RWPE2 (cell line): ENCODE measurements around the gene SLC4A5.

ENCODE experiments used
- ATAC-seq: fragments of 200-7000 bp; cut with Tn5 transposase; 3 replicates; pipeline ENCODE4 v1.9.1; 2021; ENCODE audit warnings: low read depth
- DNase-seq: peaks from one replicate; pipeline ENCODE4 v3.0.0-alpha.2; 2020; ENCODE audit warnings: low spot score
- H3K27ac ChIP-seq: fragments of 450-650 bp; 2 replicates; pipeline ENCODE4 v1.5.1; 2017; ENCODE audit warnings: mild to moderate bottlenecking; ENCODE audit not compliant: poor library complexity, severe bottlenecking
- H3K27me3 ChIP-seq: fragments of 250-450 bp; sonication (Bioruptor Pico); 2 replicates; pipeline ENCODE4 v1.5.1; 2021; ENCODE audit warnings: mild to moderate bottlenecking, moderate library complexity; ENCODE audit not compliant: insufficient read depth, poor library complexity, severe bottlenecking
- H3K36me3 ChIP-seq: fragments of 250-450 bp; sonication (Bioruptor Pico); 2 replicates; pipeline ENCODE4 v1.5.1; 2020; ENCODE audit warnings: low read depth, mild to moderate bottlenecking, moderate library complexity
- H3K4me1 ChIP-seq: fragments of 250-450 bp; sonication (Bioruptor Pico); 2 replicates; pipeline ENCODE4 v1.5.1; 2021; ENCODE audit warnings: mild to moderate bottlenecking, moderate library complexity; ENCODE audit not compliant: insufficient read depth, poor library complexity, severe bottlenecking
- H3K4me3 ChIP-seq: fragments of 250-450 bp; sonication (Bioruptor Pico); 2 replicates; pipeline ENCODE4 v1.5.1; 2021; ENCODE audit warnings: mild to moderate bottlenecking, moderate library complexity; ENCODE audit not compliant: severe bottlenecking
- H3K9me3 ChIP-seq: fragments of 250-450 bp; sonication (Bioruptor Pico); 2 replicates; pipeline ENCODE4 v1.5.1; 2021; ENCODE audit warnings: mild to moderate bottlenecking, moderate library complexity; ENCODE audit not compliant: severe bottlenecking
- TF ChIP-seq, protein P1 (sequence below): fragments of 450-650 bp; IDR thresholded peaks from one replicate; pipeline ENCODE4 v1.5.1; 2017; ENCODE audit warnings: mild to moderate bottlenecking, moderate library complexity; ENCODE audit not compliant: poor library complexity, severe bottlenecking

SLC4A5 gene

DNA sequence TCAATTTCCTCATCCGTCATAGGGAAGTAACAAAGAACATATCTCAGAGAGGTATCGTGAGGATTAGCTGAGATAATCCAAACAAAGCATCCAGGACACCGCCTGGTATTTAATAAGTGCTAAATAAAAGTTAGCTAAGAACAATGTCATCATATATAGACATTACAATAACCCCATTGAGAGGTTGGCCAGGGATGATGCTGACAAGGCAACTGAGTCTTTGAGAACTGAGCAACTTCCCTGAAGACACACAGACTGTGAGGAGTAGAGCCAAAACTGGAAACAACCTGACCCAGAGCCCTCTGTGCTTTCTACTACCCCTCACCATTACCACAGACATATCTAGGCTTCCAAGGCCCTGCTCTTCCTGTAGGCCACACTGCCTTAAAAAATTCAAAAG lies 38.5 kb upstream of the SLC4A5 start:
- TF ChIP-seq, protein P1, sequence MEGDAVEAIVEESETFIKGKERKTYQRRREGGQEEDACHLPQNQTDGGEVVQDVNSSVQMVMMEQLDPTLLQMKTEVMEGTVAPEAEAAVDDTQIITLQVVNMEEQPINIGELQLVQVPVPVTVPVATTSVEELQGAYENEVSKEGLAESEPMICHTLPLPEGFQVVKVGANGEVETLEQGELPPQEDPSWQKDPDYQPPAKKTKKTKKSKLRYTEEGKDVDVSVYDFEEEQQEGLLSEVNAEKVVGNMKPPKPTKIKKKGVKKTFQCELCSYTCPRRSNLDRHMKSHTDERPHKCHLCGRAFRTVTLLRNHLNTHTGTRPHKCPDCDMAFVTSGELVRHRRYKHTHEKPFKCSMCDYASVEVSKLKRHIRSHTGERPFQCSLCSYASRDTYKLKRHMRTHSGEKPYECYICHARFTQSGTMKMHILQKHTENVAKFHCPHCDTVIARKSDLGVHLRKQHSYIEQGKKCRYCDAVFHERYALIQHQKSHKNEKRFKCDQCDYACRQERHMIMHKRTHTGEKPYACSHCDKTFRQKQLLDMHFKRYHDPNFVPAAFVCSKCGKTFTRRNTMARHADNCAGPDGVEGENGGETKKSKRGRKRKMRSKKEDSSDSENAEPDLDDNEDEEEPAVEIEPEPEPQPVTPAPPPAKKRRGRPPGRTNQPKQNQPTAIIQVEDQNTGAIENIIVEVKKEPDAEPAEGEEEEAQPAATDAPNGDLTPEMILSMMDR = no peak
- H3K27me3 ChIP-seq = no peaks in the 10 kb centered on the region
- H3K36me3 ChIP-seq = peaks cover 34% of the 10 kb centered on the region
- H3K9me3 ChIP-seq = no peaks in the 10 kb centered on the region
- no peak overlapping the region for H3K4me3 ChIP-seq
- H3K4me1 ChIP-seq = peaks cover 6% of the 10 kb centered on the region
- H3K27ac ChIP-seq = no peak overlapping the region
- ATAC-seq (no peak), DNase-seq (no peak)

GRCh38 chr2:74379851-74380789 lies 36.9 kb upstream of the SLC4A5 start, which contains the start of gene DCTN1:
Gene DCTN1 (minus strand): TSS chr2:74380311. CDS start chr2:74380037, 274 bp downstream.
- H3K4me1 ChIP-seq = peaks cover 6% of the 10 kb centered on the region
- no peaks in the 10 kb centered on the region for H3K9me3 ChIP-seq
- no peaks in the 10 kb centered on the region for H3K27me3 ChIP-seq
- H3K27ac ChIP-seq = no peak within 1 kb of the TSS
- TF ChIP-seq, protein P1 = no peak
- peaks cover 34% of the 10 kb centered on the region for H3K36me3 ChIP-seq
- no peak within 1 kb of the TSS for H3K4me3 ChIP-seq
- no peak for DNase-seq
- peak; percentile 89 for ATAC-seq

DNA sequence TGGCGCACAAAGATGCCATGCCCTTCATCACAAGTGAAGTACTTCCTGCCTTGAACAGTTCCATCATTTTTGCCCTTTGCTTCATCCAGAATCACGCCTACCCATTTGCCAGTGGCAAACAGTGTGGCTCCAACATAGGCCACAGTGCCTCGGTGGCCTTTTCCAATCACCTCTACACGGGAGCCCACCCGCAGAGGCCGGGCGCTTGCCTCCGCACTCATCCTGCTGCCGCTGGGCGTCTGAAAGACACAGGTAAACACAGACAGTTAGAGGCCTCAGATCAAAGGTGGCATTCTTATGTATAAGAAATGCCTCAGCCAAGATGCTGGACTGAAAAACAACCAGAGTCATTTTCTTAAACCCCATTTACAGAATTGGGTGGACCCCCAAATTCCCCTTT lies 34.8 kb upstream of the SLC4A5 start:
- no peak for ATAC-seq

DNA sequence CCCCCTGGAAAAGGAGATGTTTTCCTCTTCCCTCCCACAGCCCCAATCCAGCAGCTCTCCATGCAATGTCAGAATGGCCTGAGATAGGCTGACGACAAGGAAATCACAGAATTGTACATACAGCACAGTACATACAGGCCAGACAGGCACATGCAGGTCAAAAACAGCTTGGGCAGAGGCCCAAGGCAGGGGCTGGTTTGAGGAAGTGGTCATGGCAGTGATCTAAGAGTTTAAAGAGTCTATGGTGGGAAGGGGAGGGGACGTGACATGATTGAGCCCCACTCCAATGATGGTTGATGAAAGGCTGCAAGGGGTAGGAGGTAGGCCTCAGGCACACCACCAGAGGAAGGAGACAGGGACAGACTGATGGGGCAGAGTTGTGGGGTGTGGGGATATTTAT lies 32.6 kb upstream of the SLC4A5 start:
- H3K9me3 ChIP-seq = no peaks in the 10 kb centered on the region
- no peak overlapping the region for H3K4me3 ChIP-seq
- H3K36me3 ChIP-seq = peaks cover 25% of the 10 kb centered on the region
- ATAC-seq = no peak
- TF ChIP-seq, protein P1 = no peak
- no peaks in the 10 kb centered on the region for H3K27me3 ChIP-seq
- no peaks in the 10 kb centered on the region for H3K4me1 ChIP-seq
- DNase-seq = no peak
- H3K27ac ChIP-seq = no peak overlapping the region

More for the DNA sequence above, 34.8 kb upstream of the SLC4A5 start:
- Histone ChIP-seq H3K27me3 (no peaks in the 10 kb centered on the region), H3K27ac (no peak overlapping the region), H3K9me3 (no peaks in the 10 kb centered on the region), H3K4me3 (no peak overlapping the region), H3K36me3 (peaks cover 18% of the 10 kb centered on the region), H3K4me1 (no peaks in the 10 kb centered on the region)
- DNase-seq = no peak
- TF ChIP-seq, protein P1 = no peak
